ENCODE measurements around the gene HPGDS. TPM values are rescaled to one million over a fixed set of nuclear protein-coding genes. Genes with fewer than 3 reads are reported as not detected.

HPGDS gene
- total RNA-seq, 1 donor from 2014 or later = not detected

- no peaks in the 10 kb centered on the region for H3K27me3 Mint-ChIP-seq (ENCODE audit: unreplicated experiment)
- peaks cover 7% of the 10 kb centered on the region for H3K4me1 Mint-ChIP-seq (ENCODE audit: unreplicated experiment)
- no peak for DNase-seq (ENCODE audit: extremely low spot score, unreplicated experiment)
- TF ChIP-seq, protein P1, sequence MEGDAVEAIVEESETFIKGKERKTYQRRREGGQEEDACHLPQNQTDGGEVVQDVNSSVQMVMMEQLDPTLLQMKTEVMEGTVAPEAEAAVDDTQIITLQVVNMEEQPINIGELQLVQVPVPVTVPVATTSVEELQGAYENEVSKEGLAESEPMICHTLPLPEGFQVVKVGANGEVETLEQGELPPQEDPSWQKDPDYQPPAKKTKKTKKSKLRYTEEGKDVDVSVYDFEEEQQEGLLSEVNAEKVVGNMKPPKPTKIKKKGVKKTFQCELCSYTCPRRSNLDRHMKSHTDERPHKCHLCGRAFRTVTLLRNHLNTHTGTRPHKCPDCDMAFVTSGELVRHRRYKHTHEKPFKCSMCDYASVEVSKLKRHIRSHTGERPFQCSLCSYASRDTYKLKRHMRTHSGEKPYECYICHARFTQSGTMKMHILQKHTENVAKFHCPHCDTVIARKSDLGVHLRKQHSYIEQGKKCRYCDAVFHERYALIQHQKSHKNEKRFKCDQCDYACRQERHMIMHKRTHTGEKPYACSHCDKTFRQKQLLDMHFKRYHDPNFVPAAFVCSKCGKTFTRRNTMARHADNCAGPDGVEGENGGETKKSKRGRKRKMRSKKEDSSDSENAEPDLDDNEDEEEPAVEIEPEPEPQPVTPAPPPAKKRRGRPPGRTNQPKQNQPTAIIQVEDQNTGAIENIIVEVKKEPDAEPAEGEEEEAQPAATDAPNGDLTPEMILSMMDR (IDR thresholded peaks at IDR 0.05) = no peak
- no peak overlapping the region for H3K4me3 Mint-ChIP-seq (ENCODE audit: unreplicated experiment)
- no peak overlapping the region for H3K27ac Mint-ChIP-seq (ENCODE audit: unreplicated experiment)
- no peaks in the 10 kb centered on the region for H3K9me3 Mint-ChIP-seq (ENCODE audit: unreplicated experiment)
- no peaks in the 10 kb centered on the region for H3K36me3 Mint-ChIP-seq (ENCODE audit: unreplicated experiment)
These were observed 9.5 kb upstream of the HPGDS start for GRCh38 chr4:94352163-94352562.

DNA sequence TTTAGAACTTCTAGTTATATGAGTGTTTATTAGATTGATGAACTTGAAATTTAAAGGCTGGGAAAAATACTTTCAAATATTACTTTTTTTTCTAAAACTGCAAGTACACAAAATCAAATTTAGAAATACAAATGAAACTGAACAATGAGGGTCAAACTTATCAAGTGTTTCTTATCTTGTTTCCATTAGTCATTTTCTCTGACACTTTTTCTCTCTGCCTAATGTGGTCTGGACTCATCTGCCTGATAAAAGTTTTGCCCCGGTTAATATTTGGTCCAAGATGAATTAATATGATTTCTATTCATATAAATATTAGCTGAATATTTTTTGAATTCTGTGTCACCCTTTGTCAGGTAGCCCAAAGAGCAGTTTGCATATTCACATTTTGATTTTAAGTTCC is 8.7 kb upstream of the HPGDS start:
- TF ChIP-seq, protein P1 (IDR thresholded peaks at IDR 0.05) = no peak
- H3K36me3 Mint-ChIP-seq (ENCODE audit: unreplicated experiment) = no peaks in the 10 kb centered on the region
- no peaks in the 10 kb centered on the region for H3K9me3 Mint-ChIP-seq (ENCODE audit: unreplicated experiment)
- DNase-seq (ENCODE audit: extremely low spot score, unreplicated experiment) = no peak
- H3K27me3 Mint-ChIP-seq (ENCODE audit: unreplicated experiment) = no peaks in the 10 kb centered on the region
- peaks cover 7% of the 10 kb centered on the region for H3K4me1 Mint-ChIP-seq (ENCODE audit: unreplicated experiment)
- H3K27ac Mint-ChIP-seq (ENCODE audit: unreplicated experiment) = no peak overlapping the region
- H3K4me3 Mint-ChIP-seq (ENCODE audit: unreplicated experiment) = no peak overlapping the region

- no peak for DNase-seq (ENCODE audit: extremely low spot score, unreplicated experiment)
- Mint-ChIP-seq H3K4me3 (ENCODE audit: unreplicated experiment) (no peak overlapping the region), H3K4me1 (ENCODE audit: unreplicated experiment) (peaks cover 7% of the 10 kb centered on the region), H3K9me3 (ENCODE audit: unreplicated experiment) (no peaks in the 10 kb centered on the region), H3K27me3 (ENCODE audit: unreplicated experiment) (no peaks in the 10 kb centered on the region), H3K36me3 (ENCODE audit: unreplicated experiment) (no peaks in the 10 kb centered on the region), H3K27ac (ENCODE audit: unreplicated experiment) (no peak overlapping the region)
- TF ChIP-seq, protein P1 (IDR thresholded peaks at IDR 0.05) = no peak
These were observed 7.5 kb upstream of the HPGDS start for GRCh38 chr4:94350095-94350494.

GRCh38 chr4:94349193-94349592 is 6.6 kb upstream of the HPGDS start:
- Mint-ChIP-seq H3K27ac (ENCODE audit: unreplicated experiment) (no peak overlapping the region), H3K4me1 (ENCODE audit: unreplicated experiment) (peaks cover 7% of the 10 kb centered on the region), H3K9me3 (ENCODE audit: unreplicated experiment) (no peaks in the 10 kb centered on the region), H3K4me3 (ENCODE audit: unreplicated experiment) (no peak overlapping the region), H3K36me3 (ENCODE audit: unreplicated experiment) (no peaks in the 10 kb centered on the region), H3K27me3 (ENCODE audit: unreplicated experiment) (no peaks in the 10 kb centered on the region)
- TF ChIP-seq, protein P1 (IDR thresholded peaks at IDR 0.05) = no peak
- no peak for DNase-seq (ENCODE audit: extremely low spot score, unreplicated experiment)

DNA sequence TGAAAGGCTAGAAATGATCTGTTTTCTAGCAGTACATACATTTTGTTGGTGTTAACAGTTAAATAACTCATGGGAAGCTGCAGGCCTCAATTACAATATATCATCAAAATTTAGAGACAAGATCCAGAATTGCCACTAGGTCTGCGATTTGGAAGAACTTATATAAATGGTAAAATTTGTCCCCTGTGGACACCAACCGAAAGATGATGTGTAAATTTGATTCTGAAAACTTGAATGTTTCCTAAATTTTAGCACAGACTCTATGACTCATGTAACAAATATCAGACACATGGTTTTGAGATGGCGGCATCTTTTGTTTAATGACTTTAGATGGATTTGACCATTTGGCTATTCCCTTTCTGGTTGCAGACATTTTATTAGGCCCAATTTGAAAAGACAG is 6.0 kb upstream of the HPGDS start:
- no peak for DNase-seq (ENCODE audit: extremely low spot score, unreplicated experiment)
- Mint-ChIP-seq H3K4me1 (ENCODE audit: unreplicated experiment) (peaks cover 7% of the 10 kb centered on the region), H3K36me3 (ENCODE audit: unreplicated experiment) (no peaks in the 10 kb centered on the region), H3K4me3 (ENCODE audit: unreplicated experiment) (no peak overlapping the region), H3K27ac (ENCODE audit: unreplicated experiment) (no peak overlapping the region), H3K27me3 (ENCODE audit: unreplicated experiment) (no peaks in the 10 kb centered on the region), H3K9me3 (ENCODE audit: unreplicated experiment) (no peaks in the 10 kb centered on the region)
- TF ChIP-seq, protein P1 (IDR thresholded peaks at IDR 0.05) = no peak
